HL-60 (cell line): ENCODE measurements around the gene MAP3K4.
"Not testable (repeated sequence)": the region's sequence is repeated elsewhere in the genome, so short reads cannot be mapped to it uniquely, and the experiment has no call there.

ENCODE experiments used
- DNase-seq, 2 experiments: peaks; one replicate each; pipeline ENCODE4 v3.0.0-alpha.2; 2010 to 2020; ENCODE audit warnings: low read depth in 1 of 2, low spot score in 1 of 2
- H3K27ac ChIP-seq: fragments of 250-450 bp; sonication (Bioruptor Pico); replicated peaks from 2 replicates; pipeline ENCODE4 v1.5.1; 2020; ENCODE audit warnings: mild to moderate bottlenecking, moderate library complexity
- H3K27me3 ChIP-seq: fragments of 250-450 bp; sonication (Bioruptor Pico); 2 replicates; pipeline ENCODE4 v1.5.1; 2021; ENCODE audit warnings: mild to moderate bottlenecking, moderate library complexity; ENCODE audit not compliant: insufficient read depth, poor library complexity, severe bottlenecking
- H3K4me3 ChIP-seq: replicated peaks from 2 replicates; pipeline ENCODE4 v1.5.1; 2011; ENCODE audit warnings: mild to moderate bottlenecking, control low read depth, low read length; ENCODE audit not compliant: insufficient read depth
- CTCF ChIP-seq: IDR thresholded peaks from one replicate; pipeline ENCODE4 v1.5.1; 2011; ENCODE audit warnings: low read length, control low read depth, inconsistent platforms; ENCODE audit not compliant: insufficient read depth
- GABPA ChIP-seq: IDR thresholded peaks from 2 replicates; pipeline ENCODE4 v1.6.1; 2012; ENCODE audit warnings: low read depth
- POLR2AphosphoS5 ChIP-seq: IDR thresholded peaks from 2 replicates; pipeline ENCODE4 v1.6.1; 2012; ENCODE audit warnings: low read depth
- SPI1 ChIP-seq: IDR thresholded peaks from 2 replicates; pipeline ENCODE4 v1.6.1; 2012; ENCODE audit warnings: low read depth, mild to moderate bottlenecking, borderline replicate concordance
- TF ChIP-seq, protein P1 (sequence below): IDR thresholded peaks from 2 replicates; pipeline ENCODE4 v1.6.1; 2012; ENCODE audit warnings: low read depth; ENCODE audit not compliant: insufficient replicate concordance

Gene MAP3K4

GRCh38 chr6:160967833-160968232 lies 23.7 kb upstream of the MAP3K4 start:
- Histone ChIP-seq H3K27ac (no peak overlapping the region), H3K4me3 (no peak overlapping the region), H3K27me3 (peaks cover 4% of the 10 kb centered on the region)
- DNase-seq: no peak
- TF ChIP-seq CTCF (no peak), GABPA (no peak), SPI1 (no peak), POLR2AphosphoS5 (no peak)
- TF ChIP-seq, protein P1, sequence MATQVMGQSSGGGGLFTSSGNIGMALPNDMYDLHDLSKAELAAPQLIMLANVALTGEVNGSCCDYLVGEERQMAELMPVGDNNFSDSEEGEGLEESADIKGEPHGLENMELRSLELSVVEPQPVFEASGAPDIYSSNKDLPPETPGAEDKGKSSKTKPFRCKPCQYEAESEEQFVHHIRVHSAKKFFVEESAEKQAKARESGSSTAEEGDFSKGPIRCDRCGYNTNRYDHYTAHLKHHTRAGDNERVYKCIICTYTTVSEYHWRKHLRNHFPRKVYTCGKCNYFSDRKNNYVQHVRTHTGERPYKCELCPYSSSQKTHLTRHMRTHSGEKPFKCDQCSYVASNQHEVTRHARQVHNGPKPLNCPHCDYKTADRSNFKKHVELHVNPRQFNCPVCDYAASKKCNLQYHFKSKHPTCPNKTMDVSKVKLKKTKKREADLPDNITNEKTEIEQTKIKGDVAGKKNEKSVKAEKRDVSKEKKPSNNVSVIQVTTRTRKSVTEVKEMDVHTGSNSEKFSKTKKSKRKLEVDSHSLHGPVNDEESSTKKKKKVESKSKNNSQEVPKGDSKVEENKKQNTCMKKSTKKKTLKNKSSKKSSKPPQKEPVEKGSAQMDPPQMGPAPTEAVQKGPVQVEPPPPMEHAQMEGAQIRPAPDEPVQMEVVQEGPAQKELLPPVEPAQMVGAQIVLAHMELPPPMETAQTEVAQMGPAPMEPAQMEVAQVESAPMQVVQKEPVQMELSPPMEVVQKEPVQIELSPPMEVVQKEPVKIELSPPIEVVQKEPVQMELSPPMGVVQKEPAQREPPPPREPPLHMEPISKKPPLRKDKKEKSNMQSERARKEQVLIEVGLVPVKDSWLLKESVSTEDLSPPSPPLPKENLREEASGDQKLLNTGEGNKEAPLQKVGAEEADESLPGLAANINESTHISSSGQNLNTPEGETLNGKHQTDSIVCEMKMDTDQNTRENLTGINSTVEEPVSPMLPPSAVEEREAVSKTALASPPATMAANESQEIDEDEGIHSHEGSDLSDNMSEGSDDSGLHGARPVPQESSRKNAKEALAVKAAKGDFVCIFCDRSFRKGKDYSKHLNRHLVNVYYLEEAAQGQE: no peak

DNA sequence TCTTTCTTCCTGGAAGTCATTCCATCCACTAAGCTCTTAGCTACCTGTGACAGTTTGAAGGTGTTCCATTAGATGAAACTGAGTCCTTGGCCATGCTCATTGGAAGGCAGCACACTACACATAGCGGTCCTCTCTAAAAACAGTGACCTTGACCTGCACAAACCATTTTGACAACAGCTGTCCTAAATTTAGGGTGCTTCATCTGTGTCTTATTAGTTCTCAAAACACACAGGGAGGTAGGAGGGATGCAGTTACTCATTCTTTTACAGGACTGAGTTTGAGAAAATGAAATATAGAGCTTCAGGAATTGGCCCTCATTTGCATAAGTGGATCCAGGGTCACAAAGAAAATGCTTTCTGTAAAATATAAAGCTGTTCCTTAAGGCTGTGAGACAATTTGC lies 20.4 kb upstream of the MAP3K4 start:
- H3K27ac ChIP-seq: no peak overlapping the region

GRCh38 chr6:160972111-160972510 lies 19.5 kb upstream of the MAP3K4 start:
- Histone ChIP-seq H3K4me3 (no peak overlapping the region), H3K27me3 (peaks cover 3% of the 10 kb centered on the region), H3K27ac (no peak overlapping the region)
- no peak for DNase-seq
- TF ChIP-seq GABPA: no peak
- TF ChIP-seq, protein P1: no peak
- no peak for TF ChIP-seq POLR2AphosphoS5
- TF ChIP-seq SPI1: no peak
- no peak for TF ChIP-seq CTCF

More for the DNA sequence above, 20.4 kb upstream of the MAP3K4 start:
- Histone ChIP-seq H3K4me3 (no peak overlapping the region), H3K27me3 (peaks cover 4% of the 10 kb centered on the region)
- DNase-seq: no peak
- TF ChIP-seq GABPA (no peak), SPI1 (no peak), POLR2AphosphoS5 (no peak), CTCF (no peak)
- TF ChIP-seq, protein P1: no peak

DNA sequence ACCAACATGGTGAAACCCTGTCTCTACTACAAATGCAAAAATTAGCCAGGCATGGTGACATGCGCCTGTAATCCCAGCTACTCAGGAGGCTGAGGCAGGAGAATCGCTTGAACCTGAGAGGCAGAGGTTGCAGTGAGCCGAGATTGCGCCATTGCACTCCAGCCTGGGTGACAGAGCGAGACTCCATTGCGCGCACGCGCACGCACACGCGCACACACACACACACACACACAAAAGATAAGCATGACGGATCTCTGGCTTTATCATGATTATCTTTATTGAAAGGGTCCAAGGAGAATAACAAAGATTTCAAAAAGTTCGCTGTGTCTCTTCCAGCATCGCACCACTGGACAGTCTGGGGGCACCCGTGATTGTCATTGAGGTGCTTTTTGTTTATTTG lies 19.0 kb upstream of the MAP3K4 start:
- H3K4me3 ChIP-seq, DNase-seq, H3K27ac ChIP-seq, H3K27me3 ChIP-seq: not testable (repeated sequence)
